Activated CD8-positive, alpha-beta memory T cell treated with anti-CD3 and anti-CD28 coated beads, Interleukin-2, amount 50 U/mL, for 24 hours (primary cell): ENCODE measurements around the gene REXO1.
A peak's percentile ranks its signal among the peaks of the same experiment; 100 is the strongest.

Experiments used
- DNase-seq: peaks from one replicate; pipeline ENCODE4 v3.0.0-alpha.2; 2020; ENCODE audit errors: extremely low read depth

The REXO1 gene

GRCh38 chr19:1828279-1829238 is 19.7 kb downstream of the REXO1 start:
- no peak for DNase-seq

GRCh38 chr19:1827566-1828278 is 20.6 kb downstream of the REXO1 start:
- no peak for DNase-seq

- no peak for DNase-seq
These were observed 21.4 kb downstream of the REXO1 start for GRCh38 chr19:1826557-1827521.

GRCh38 chr19:1825909-1826556 is 22.2 kb downstream of the REXO1 start:
- peak; percentile 54 for DNase-seq

GRCh38 chr19:1824252-1824622 is 24.0 kb downstream of the REXO1 start:
- no peak for DNase-seq

GRCh38 chr19:1823539-1824251 is 24.6 kb downstream of the REXO1 start:
- no peak for DNase-seq

- no peak for DNase-seq
These were observed 25.3 kb downstream of the REXO1 start for GRCh38 chr19:1823020-1823419.

GRCh38 chr19:1822210-1822609 is 26.1 kb downstream of the REXO1 start:
- DNase-seq, result no peak

- DNase-seq, result no peak
These were observed 28.7 kb downstream of the REXO1 start for GRCh38 chr19:1819341-1820255.

- no peak for DNase-seq
These were observed 29.6 kb downstream of the REXO1 start for GRCh38 chr19:1818549-1819195.

- DNase-seq, result no peak
These were observed 30.6 kb downstream of the REXO1 start for GRCh38 chr19:1817553-1818179.

GRCh38 chr19:1816530-1817298 is 31.6 kb downstream of the REXO1 start:
- no peak for DNase-seq

- DNase-seq, result no peak
These were observed 32.4 kb downstream of the REXO1 start for GRCh38 chr19:1815605-1816529.

- DNase-seq, result no peak
These were observed 33.3 kb downstream of the REXO1 start for GRCh38 chr19:1814833-1815604.

- no peak for DNase-seq
These were observed 33.9 kb downstream of the REXO1 start for GRCh38 chr19:1814391-1814790.
